MG63 (cell line): ENCODE results near the gene PI4KA. TPM values are rescaled to one million over a fixed set of nuclear protein-coding genes. Genes with fewer than 3 reads are reported as not detected.
A peak's percentile ranks its signal among the peaks of the same experiment; 100 is the strongest.

ENCODE experiments used
- DNase-seq: peaks from one replicate; pipeline ENCODE4 v3.0.0-alpha.2; 2020
- H3K27me3 ChIP-seq: fragments of 250-450 bp; sonication (Bioruptor Pico); 2 replicates; pipeline ENCODE4 v1.5.1; 2020; ENCODE audit warnings: mild to moderate bottlenecking, moderate library complexity
- H3K36me3 ChIP-seq: fragments of 250-450 bp; sonication (Bioruptor Pico); 2 replicates; pipeline ENCODE4 v1.5.1; 2020; ENCODE audit warnings: mild to moderate bottlenecking, moderate library complexity
- H3K4me3 ChIP-seq: fragments of 250-450 bp; sonication (Bioruptor Pico); 2 replicates; pipeline ENCODE4 v1.5.1; 2020; ENCODE audit warnings: mild to moderate bottlenecking, moderate library complexity
- H3K9me3 ChIP-seq: fragments of 250-450 bp; sonication (Bioruptor Pico); 2 replicates; pipeline ENCODE4 v1.5.1; 2020; ENCODE audit warnings: mild to moderate bottlenecking, moderate library complexity
- total RNA-seq: library from RNA; depleted of rRNA; stranded (reverse); fragments of >200 nt; shearing (Covaris generic); gene quantifications from 2 replicates; pipeline ENCODE4 v1.2.3, GENCODE V29; 2014; ENCODE audit warnings: low replicate concordance

The PI4KA gene
- total RNA-seq, 1 experiment from 2014 or later = 24.3 TPM

GRCh38 chr22:20885557-20886323 lies 27.1 kb upstream of the PI4KA start:
- peak; percentile 75 for DNase-seq
- Histone ChIP-seq H3K9me3 (no peaks in the 10 kb centered on the region), H3K36me3 (peaks cover 14% of the 10 kb centered on the region), H3K4me3 (no peak overlapping the region), H3K27me3 (no peaks in the 10 kb centered on the region)

- H3K4me3 ChIP-seq = no peak overlapping the region
- no peaks in the 10 kb centered on the region for H3K9me3 ChIP-seq
- no peaks in the 10 kb centered on the region for H3K27me3 ChIP-seq
- H3K36me3 ChIP-seq = peaks cover 14% of the 10 kb centered on the region
- no peak for DNase-seq
Measured at GRCh38 chr22:20885017-20885556, 26.5 kb upstream of the PI4KA start.

GRCh38 chr22:20884454-20884853 lies 25.8 kb upstream of the PI4KA start:
- peaks cover 14% of the 10 kb centered on the region for H3K36me3 ChIP-seq
- H3K9me3 ChIP-seq = no peaks in the 10 kb centered on the region
- H3K4me3 ChIP-seq = no peak overlapping the region
- H3K27me3 ChIP-seq = no peaks in the 10 kb centered on the region
- no peak for DNase-seq

- peaks cover 11% of the 10 kb centered on the region for H3K36me3 ChIP-seq
- no peak overlapping the region for H3K4me3 ChIP-seq
- H3K9me3 ChIP-seq = no peaks in the 10 kb centered on the region
- no peaks in the 10 kb centered on the region for H3K27me3 ChIP-seq
- DNase-seq = no peak
Measured at GRCh38 chr22:20882855-20883254, 24.2 kb upstream of the PI4KA start.

GRCh38 chr22:20881869-20882815 lies 23.5 kb upstream of the PI4KA start:
- DNase-seq = no peak
- Histone ChIP-seq H3K27me3 (no peaks in the 10 kb centered on the region), H3K36me3 (peaks cover 11% of the 10 kb centered on the region), H3K9me3 (no peaks in the 10 kb centered on the region), H3K4me3 (no peak overlapping the region)

GRCh38 chr22:20881231-20881630 lies 22.6 kb upstream of the PI4KA start:
- Histone ChIP-seq H3K9me3 (no peaks in the 10 kb centered on the region), H3K36me3 (peaks cover 8% of the 10 kb centered on the region), H3K4me3 (no peak overlapping the region), H3K27me3 (no peaks in the 10 kb centered on the region)
- DNase-seq = no peak

GRCh38 chr22:20877715-20878114 lies 19.1 kb upstream of the PI4KA start:
- peaks cover 6% of the 10 kb centered on the region for H3K36me3 ChIP-seq
- H3K9me3 ChIP-seq = no peaks in the 10 kb centered on the region
- H3K4me3 ChIP-seq = no peak overlapping the region
- no peaks in the 10 kb centered on the region for H3K27me3 ChIP-seq
- DNase-seq = no peak

- H3K9me3 ChIP-seq = no peaks in the 10 kb centered on the region
- H3K27me3 ChIP-seq = no peaks in the 10 kb centered on the region
- no peak overlapping the region for H3K4me3 ChIP-seq
- no peak for DNase-seq
- peaks cover 14% of the 10 kb centered on the region for H3K36me3 ChIP-seq
Measured at GRCh38 chr22:20875296-20875695, 16.7 kb upstream of the PI4KA start.

GRCh38 chr22:20873214-20873613 lies 14.6 kb upstream of the PI4KA start:
- no peaks in the 10 kb centered on the region for H3K27me3 ChIP-seq
- no peak for DNase-seq
- no peak overlapping the region for H3K4me3 ChIP-seq
- H3K36me3 ChIP-seq = peaks cover 15% of the 10 kb centered on the region
- H3K9me3 ChIP-seq = no peaks in the 10 kb centered on the region

GRCh38 chr22:20869234-20869633 lies 10.6 kb upstream of the PI4KA start:
- H3K9me3 ChIP-seq = no peaks in the 10 kb centered on the region
- H3K36me3 ChIP-seq = peaks cover 15% of the 10 kb centered on the region
- DNase-seq = no peak
- no peak overlapping the region for H3K4me3 ChIP-seq
- H3K27me3 ChIP-seq = no peaks in the 10 kb centered on the region

GRCh38 chr22:20868025-20868962 lies 9.7 kb upstream of the PI4KA start:
- H3K4me3 ChIP-seq = no peak overlapping the region
- H3K27me3 ChIP-seq = no peaks in the 10 kb centered on the region
- no peak for DNase-seq

GRCh38 chr22:20867179-20868024 lies 8.8 kb upstream of the PI4KA start:
- Histone ChIP-seq H3K27me3 (no peaks in the 10 kb centered on the region), H3K9me3 (no peaks in the 10 kb centered on the region), H3K4me3 (no peak overlapping the region), H3K36me3 (peaks cover 9% of the 10 kb centered on the region)
- DNase-seq = no peak

More at GRCh38 chr22:20868025-20868962, 9.7 kb upstream of the PI4KA start:
- peaks cover 11% of the 10 kb centered on the region for H3K36me3 ChIP-seq
- H3K9me3 ChIP-seq = no peaks in the 10 kb centered on the region

GRCh38 chr22:20866736-20867135 lies 8.1 kb upstream of the PI4KA start:
- peaks cover 7% of the 10 kb centered on the region for H3K36me3 ChIP-seq
- H3K9me3 ChIP-seq = no peaks in the 10 kb centered on the region
- no peaks in the 10 kb centered on the region for H3K27me3 ChIP-seq
- H3K4me3 ChIP-seq = no peak overlapping the region
- DNase-seq = no peak

GRCh38 chr22:20865875-20866445 lies 7.3 kb upstream of the PI4KA start:
- DNase-seq = no peak
- H3K4me3 ChIP-seq = no peak overlapping the region
- peaks cover 6% of the 10 kb centered on the region for H3K36me3 ChIP-seq

GRCh38 chr22:20865331-20865730 lies 6.7 kb upstream of the PI4KA start:
- DNase-seq = no peak
- H3K27me3 ChIP-seq = no peaks in the 10 kb centered on the region

More at GRCh38 chr22:20865875-20866445, 7.3 kb upstream of the PI4KA start:
- H3K27me3 ChIP-seq = no peaks in the 10 kb centered on the region
- H3K9me3 ChIP-seq = no peaks in the 10 kb centered on the region

More at GRCh38 chr22:20865331-20865730, 6.7 kb upstream of the PI4KA start:
- Histone ChIP-seq H3K36me3 (peaks cover 3% of the 10 kb centered on the region), H3K4me3 (no peak overlapping the region), H3K9me3 (no peaks in the 10 kb centered on the region)
